ENCODE data around the gene EVI5.

DNA sequence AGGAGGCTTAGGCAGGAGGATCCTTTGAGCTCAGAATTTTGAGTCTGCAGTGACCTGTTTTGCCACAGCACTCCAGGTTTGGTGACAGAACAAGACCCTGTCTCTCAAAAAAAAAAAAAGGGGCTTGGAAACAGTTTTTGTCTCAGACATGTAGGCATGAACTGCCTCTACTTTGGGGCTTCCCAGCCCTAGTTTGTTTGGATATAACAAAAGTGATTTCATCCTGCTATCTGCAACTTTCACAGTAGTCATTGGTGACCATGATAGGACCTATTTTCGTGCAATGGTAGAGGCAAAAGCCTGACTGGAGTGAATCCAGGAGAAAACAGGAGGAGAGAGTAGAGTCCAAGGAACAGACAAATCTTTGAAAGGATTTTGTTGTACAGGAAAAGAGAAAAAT is 20.3 kb upstream of the EVI5 start:
- no peak for TF ChIP-seq POLR2AphosphoS5 (IDR thresholded peaks at IDR 0.05; ENCODE audit: borderline replicate concordance, low read depth, low read length)
- no peak for TF ChIP-seq EZH2 (IDR thresholded peaks at IDR 0.05)
